HEK293T (cell line): ENCODE data around the gene SFRP4.

ENCODE experiments used
- CTCF ChIA-PET: fragments of 350-600 bp; formaldehyde crosslinking; extraction: SDS; loops from one replicate; lab custom pipeline; 2021; ENCODE audit warnings: antibody characterized with exemption, inconsistent platforms; lab: Yijun Ruan, JAX
- POLR2A ChIA-PET: fragments of 350-600 bp; formaldehyde crosslinking; extraction: SDS; loops from one replicate; lab custom pipeline; 2020; ENCODE audit warnings: antibody characterized with exemption, inconsistent platforms; lab: Yijun Ruan, JAX
- DNase-seq: peaks from one replicate; pipeline ENCODE4 v3.0.0; 2012; ENCODE audit warnings: mixed read lengths; ENCODE audit errors: extremely low spot score
- ARNT ChIP-seq: fragments of 450-650 bp; IDR thresholded peaks from 2 replicates; pipeline ENCODE4 v1.6.1; 2017; ENCODE audit warnings: mild to moderate bottlenecking
- BHLHE40 ChIP-seq: fragments of 450-650 bp; IDR thresholded peaks from 2 replicates; pipeline ENCODE4 v1.6.1; 2016; ENCODE audit warnings: mild to moderate bottlenecking, moderate library complexity, borderline replicate concordance
- CTBP1 ChIP-seq: fragments of 450-650 bp; IDR thresholded peaks from 2 replicates; pipeline ENCODE4 v1.6.1; 2016; ENCODE audit warnings: borderline replicate concordance
- ELF4 ChIP-seq: fragments of 450-650 bp; IDR thresholded peaks from 2 replicates; pipeline ENCODE4 v1.6.1; 2017; ENCODE audit warnings: antibody characterized with exemption
- FOXA1 ChIP-seq: fragments of 450-650 bp; IDR thresholded peaks from 2 replicates; pipeline ENCODE4 v1.6.1; 2016; ENCODE audit warnings: mild to moderate bottlenecking
- FOXK2 ChIP-seq: fragments of 450-650 bp; IDR thresholded peaks from 2 replicates; pipeline ENCODE4 v1.6.1; 2016; ENCODE audit warnings: mild to moderate bottlenecking
- FOXM1 ChIP-seq: fragments of 450-650 bp; IDR thresholded peaks from 2 replicates; pipeline ENCODE4 v1.6.1; 2017; ENCODE audit warnings: mild to moderate bottlenecking, borderline replicate concordance
- HDGF ChIP-seq: fragments of 450-650 bp; IDR thresholded peaks from 2 replicates; pipeline ENCODE4 v1.6.1; 2017; ENCODE audit warnings: antibody characterized with exemption, borderline replicate concordance
- L3MBTL2 ChIP-seq: fragments of 450-650 bp; conservative IDR thresholded peaks from 2 replicates; pipeline ENCODE4 v1.6.1; 2016; ENCODE audit warnings: mild to moderate bottlenecking
- LEF1 ChIP-seq: fragments of 450-650 bp; IDR thresholded peaks from 2 replicates; pipeline ENCODE4 v1.6.1; 2017; ENCODE audit warnings: mild to moderate bottlenecking, borderline replicate concordance
- NFRKB ChIP-seq: fragments of 450-650 bp; IDR thresholded peaks from 2 replicates; pipeline ENCODE4 v1.6.1; 2016; ENCODE audit warnings: mild to moderate bottlenecking, moderate library complexity
- SP1 ChIP-seq: fragments of 450-650 bp; IDR thresholded peaks from 2 replicates; pipeline ENCODE4 v1.6.1; 2017
- SUZ12 ChIP-seq: fragments of 450-650 bp; IDR thresholded peaks from 2 replicates; pipeline ENCODE4 v1.6.1; 2016; ENCODE audit warnings: mild to moderate bottlenecking
- TARDBP ChIP-seq: fragments of 450-650 bp; IDR thresholded peaks from 2 replicates; pipeline ENCODE4 v1.6.1; 2016
- ZNF384 ChIP-seq: fragments of 450-650 bp; IDR thresholded peaks from 2 replicates; pipeline ENCODE4 v1.6.1; 2016
- TF ChIP-seq, protein P1 (sequence below): fragments of 450-650 bp; IDR thresholded peaks from 2 replicates; pipeline ENCODE4 v1.6.1; 2016

The SFRP4 gene

DNA sequence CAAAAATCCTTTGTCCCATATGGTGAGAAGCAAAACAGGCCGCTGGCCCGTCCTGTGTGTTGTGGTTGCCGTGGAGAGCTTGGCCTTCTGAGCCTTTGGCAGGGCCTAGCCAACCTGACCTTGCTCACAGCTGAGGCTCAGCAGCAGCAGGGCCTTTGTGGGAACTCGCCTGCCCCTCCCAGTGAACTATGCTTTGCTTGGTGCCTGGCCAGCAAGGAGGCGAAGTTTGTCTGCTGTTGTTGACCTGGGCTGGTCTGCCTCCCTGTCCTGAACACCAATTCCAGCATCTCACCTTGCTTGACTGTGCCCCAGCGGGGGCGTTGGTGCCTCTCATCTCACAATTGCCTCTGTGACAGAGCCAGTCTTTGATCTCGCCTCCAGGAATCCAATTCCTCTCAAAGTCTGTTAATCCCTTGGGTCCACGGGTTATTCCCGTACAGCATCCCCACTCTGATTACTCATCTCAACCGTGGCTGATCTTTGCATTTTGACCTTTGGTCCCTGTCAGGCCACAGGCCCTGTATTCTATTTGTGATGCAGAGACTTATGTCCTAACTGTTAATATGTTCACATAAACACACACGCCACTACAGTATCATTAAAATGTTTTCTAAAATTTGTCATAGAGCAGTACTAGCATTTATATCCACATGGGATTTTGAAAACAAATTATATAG, 26.5 kb upstream of the SFRP4 start:
- TF ChIP-seq FOXM1, result no peak
- TF ChIP-seq ZNF384, result no peak
- TF ChIP-seq BHLHE40, result no peak
- no peak for TF ChIP-seq FOXA1
- no peak for DNase-seq
- ChIA-PET CTCF (no interaction called here), POLR2A (no interaction called here)

DNA sequence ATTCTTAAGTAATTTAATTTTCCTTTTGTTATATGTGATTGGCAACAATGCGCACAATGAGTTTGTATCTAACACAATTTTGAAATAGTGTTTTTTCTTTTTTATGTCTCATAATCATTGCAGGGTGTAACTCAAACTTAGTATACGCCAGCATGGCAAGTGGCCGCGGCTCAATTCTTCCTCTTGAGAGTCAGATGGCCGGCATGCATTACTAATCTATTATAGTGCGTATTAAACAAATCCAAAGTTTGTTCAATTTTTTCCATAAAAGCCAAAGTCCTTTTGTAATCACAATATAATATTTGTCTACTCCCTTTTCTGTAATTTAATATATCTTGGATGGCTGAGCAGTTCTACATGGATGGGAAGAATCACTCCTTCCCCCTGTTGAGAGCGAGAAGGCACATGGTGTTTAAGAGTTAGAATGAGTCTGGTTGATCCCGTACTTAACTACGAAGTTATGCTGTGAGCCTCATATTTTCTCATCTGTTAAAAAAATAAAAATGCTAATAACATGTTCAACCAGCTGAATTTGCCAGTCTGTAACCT, 16.5 kb upstream of the SFRP4 start:
- no peak for DNase-seq
- CTCF ChIA-PET, result no interaction called here
- TF ChIP-seq SP1 (no peak), NFRKB (no peak), SUZ12 (no peak), FOXK2 (no peak), BHLHE40 (no peak), ARNT (no peak), FOXA1 (no peak), L3MBTL2 (no peak), ZNF384 (no peak), CTBP1 (no peak), TARDBP (no peak), ELF4 (no peak), LEF1 (no peak), FOXM1 (no peak), HDGF (no peak)
- TF ChIP-seq, protein P1, sequence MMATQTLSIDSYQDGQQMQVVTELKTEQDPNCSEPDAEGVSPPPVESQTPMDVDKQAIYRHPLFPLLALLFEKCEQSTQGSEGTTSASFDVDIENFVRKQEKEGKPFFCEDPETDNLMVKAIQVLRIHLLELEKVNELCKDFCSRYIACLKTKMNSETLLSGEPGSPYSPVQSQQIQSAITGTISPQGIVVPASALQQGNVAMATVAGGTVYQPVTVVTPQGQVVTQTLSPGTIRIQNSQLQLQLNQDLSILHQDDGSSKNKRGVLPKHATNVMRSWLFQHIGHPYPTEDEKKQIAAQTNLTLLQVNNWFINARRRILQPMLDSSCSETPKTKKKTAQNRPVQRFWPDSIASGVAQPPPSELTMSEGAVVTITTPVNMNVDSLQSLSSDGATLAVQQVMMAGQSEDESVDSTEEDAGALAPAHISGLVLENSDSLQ, result no peak
- POLR2A ChIA-PET, result no interaction called here

DNA sequence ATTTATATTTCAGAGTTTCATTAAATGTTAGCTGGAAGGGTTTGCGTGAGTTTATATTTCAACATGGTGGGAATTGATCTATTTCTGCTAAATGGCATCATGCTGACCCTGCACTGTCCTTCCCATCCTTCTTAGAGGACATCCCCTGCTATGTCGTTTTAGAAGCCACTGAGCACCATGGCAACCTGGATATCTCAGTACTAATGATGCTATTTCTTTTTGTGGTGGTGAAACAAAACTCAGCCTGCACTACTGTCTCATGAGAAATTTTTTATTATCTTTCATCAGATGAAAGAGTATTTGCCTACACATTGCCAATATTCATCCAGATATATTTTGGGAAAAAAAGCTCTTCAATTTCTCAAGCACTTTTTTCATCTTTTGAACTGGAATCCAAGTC, 15.9 kb upstream of the SFRP4 start:
- DNase-seq, result no peak
- POLR2A ChIA-PET, result no interaction called here
- CTCF ChIA-PET, result no interaction called here
- TF ChIP-seq ARNT (no peak), LEF1 (no peak), BHLHE40 (no peak)

DNA sequence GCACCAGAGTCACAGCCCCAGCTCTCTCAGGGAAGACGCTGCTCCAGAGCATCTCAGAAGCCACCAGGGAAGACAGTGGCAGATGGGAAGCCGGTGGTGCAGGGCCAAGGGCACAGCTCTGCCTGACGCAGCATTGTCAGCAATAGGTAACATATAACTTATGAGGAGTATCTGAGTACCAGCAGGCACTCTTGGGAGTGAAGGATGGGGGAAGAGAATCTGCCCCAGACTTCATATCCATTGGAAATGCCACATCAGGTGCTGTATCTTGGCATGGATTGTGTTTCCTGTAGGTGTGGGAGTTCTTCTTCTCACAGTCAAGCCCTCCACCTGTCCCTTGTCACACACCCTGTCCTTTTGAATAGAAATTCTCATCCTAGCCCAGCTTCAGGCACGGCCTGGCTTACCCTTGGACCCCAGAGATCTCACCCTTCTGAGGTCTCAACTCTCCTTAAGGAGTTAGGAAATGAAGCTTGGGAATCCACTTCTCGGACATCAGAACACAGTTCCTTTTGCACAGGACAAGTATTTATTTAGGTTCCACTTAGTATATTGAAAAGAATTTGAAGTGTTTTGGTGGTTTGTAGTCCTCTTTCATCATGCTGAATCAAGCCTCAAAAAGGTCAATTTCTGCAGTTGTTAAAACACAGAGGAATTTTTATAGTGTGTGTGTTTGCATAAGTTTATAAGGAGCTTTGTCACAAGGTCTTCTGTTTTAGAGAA, 13.8 kb upstream of the SFRP4 start:
- TF ChIP-seq NFRKB (no peak), ARNT (no peak), BHLHE40 (no peak), FOXK2 (no peak), SP1 (no peak), ZNF384 (no peak), FOXM1 (no peak), SUZ12 (no peak), FOXA1 (no peak), LEF1 (no peak), TARDBP (no peak)
- TF ChIP-seq, protein P1, result no peak
- ChIA-PET CTCF (interaction anchor here (0.5 kb wide), 1 partner anchor 13 kb away, joined by 3 read pairs; no protein-coding TSS in a partner anchor), POLR2A (interaction anchor here (1.0 kb wide), 1 partner anchor 9 kb away, joined by 3 read pairs; no protein-coding TSS in a partner anchor)
- DNase-seq, result no peak

DNA sequence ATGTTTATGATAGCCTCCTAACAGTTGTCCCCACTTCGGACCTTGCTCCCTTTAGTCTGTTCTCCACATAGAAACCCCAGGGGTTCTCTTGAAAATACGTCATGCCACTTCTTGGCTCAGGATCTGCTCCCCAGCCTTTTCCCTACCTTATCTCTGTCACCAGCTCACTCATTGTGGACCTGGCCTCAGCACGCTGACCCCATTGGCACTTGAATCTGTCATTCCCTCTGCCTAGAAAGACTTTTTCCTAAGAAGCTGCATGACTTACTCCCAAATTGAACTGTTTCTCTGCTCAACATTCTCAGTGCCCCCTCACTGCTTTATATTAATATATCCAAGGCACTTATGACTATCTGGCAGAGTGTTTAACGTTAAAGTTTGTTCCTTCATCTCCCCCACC, 12.3 kb upstream of the SFRP4 start:
- TF ChIP-seq CTBP1 (no peak), NFRKB (no peak), LEF1 (no peak), SUZ12 (no peak), FOXM1 (no peak), FOXA1 (no peak), ZNF384 (no peak), TARDBP (no peak), SP1 (no peak), HDGF (no peak), BHLHE40 (no peak), ARNT (no peak)
- TF ChIP-seq, protein P1, result no peak
- DNase-seq, result no peak
- ChIA-PET CTCF (interaction anchor here (0.7 kb wide), 1 partner anchor 398 kb away, joined by 5 read pairs; no protein-coding TSS in a partner anchor), POLR2A (no interaction called here)

DNA sequence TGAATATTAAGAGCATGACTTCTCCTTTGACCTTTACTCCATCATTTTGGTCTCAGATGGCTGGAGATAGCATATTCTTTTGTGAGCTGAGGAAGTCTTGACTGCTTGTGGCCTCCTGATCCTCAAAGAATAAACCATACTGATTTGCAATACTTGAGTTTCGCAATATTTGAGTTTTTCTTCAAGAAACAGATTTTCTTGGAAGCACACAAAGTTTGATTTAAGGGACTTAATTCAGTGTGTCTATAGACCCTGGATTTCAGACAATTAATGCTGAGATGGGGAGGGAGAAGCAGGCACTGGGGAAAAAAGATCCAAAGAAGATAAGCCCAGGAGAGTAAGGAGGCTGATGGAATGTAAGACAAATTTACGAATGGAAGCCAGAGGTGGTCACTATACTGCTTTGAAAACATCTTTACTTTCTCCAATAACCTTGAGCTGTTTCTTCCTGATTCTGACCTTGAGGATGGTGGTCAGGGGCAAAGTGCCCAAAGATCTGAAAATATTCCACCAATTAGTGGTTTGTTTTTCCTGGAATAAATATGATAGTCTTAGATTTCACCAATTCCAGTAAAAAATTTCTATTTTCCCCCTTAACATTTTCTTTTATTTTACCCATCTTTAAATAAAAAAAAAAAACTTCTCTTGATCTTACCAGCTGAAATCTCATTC, 11.3 kb upstream of the SFRP4 start:
- CTCF ChIA-PET, result interaction anchor here (0.7 kb wide), 2 partner anchors 11 to 397 kb away, joined by 3 to 5 read pairs; no protein-coding TSS in a partner anchor
- POLR2A ChIA-PET, result no interaction called here

More for the DNA sequence above, 11.3 kb upstream of the SFRP4 start:
- TF ChIP-seq BHLHE40 (no peak), HDGF (no peak), LEF1 (no peak), ARNT (no peak), CTBP1 (no peak), FOXM1 (no peak), FOXK2 (no peak), ZNF384 (no peak)
- TF ChIP-seq, protein P1, result no peak
- no peak for DNase-seq
